Cardiac muscle cell (in vitro differentiated cells and primary cell): ENCODE measurements around the gene HSPBAP1. TPM values are rescaled to one million over a fixed set of nuclear protein-coding genes. Genes with fewer than 3 reads are reported as not detected.

Source experiments
- DNase-seq, 2 donors: peaks; one replicate each; pipeline versions ENCODE4 v3.0.0 to v3.0.0-alpha.2; 2010 to 2017; ENCODE audit warnings: low read depth in 1 of 2, low spot score in 1 of 2
- H3K27ac ChIP-seq: fragments of 200-600 bp; sonication (generic); 2 replicates; pipeline ENCODE4 v1.5.1; 2016
- H3K27me3 ChIP-seq: fragments of 200-600 bp; sonication (generic); 2 replicates; pipeline ENCODE4 v1.6.0; 2016; ENCODE audit warnings: control low read depth
- H3K36me3 ChIP-seq: fragments of 200-600 bp; sonication (generic); 2 replicates; pipeline ENCODE4 v1.5.1; 2016; ENCODE audit warnings: control low read depth
- H3K4me1 ChIP-seq: fragments of 200-600 bp; sonication (generic); 2 replicates; pipeline ENCODE4 v1.8.1; 2017; ENCODE audit warnings: low read depth, mild to moderate bottlenecking, mixed run types
- H3K4me3 ChIP-seq: fragments of 200-600 bp; sonication (generic); 2 replicates; pipeline ENCODE4 v1.5.1; 2016; ENCODE audit warnings: mild to moderate bottlenecking
- H3K9me3 ChIP-seq: fragments of 200-600 bp; sonication (generic); 2 replicates; pipeline ENCODE4 v1.5.1; 2017; ENCODE audit warnings: low read depth, mild to moderate bottlenecking, control low read depth
- polyA plus RNA-seq: library from polyadenylated mRNA; unstranded; fragments of >200 nt; fragmentation: Nextera tagmentation; extraction: Ambion mirVana; gene quantifications from 2 replicates; pipeline ENCODE4 v1.2.1, GENCODE V29; 2016
- total RNA-seq: library from RNA; depleted of rRNA; stranded (reverse); fragments of >200 nt; gene quantifications from 2 replicates; pipeline ENCODE4 v1.2.3, GENCODE V29; 2016
- TF ChIP-seq, protein P1 (sequence below): IDR thresholded peaks from 2 replicates; pipeline ENCODE4 v1.5.1; 2012; ENCODE audit warnings: low read depth, mild to moderate bottlenecking, low read length

Gene HSPBAP1
- total and polyA plus RNA-seq, 2 experiments from 2014 or later, result 2.9 to 7.2 TPM

DNA sequence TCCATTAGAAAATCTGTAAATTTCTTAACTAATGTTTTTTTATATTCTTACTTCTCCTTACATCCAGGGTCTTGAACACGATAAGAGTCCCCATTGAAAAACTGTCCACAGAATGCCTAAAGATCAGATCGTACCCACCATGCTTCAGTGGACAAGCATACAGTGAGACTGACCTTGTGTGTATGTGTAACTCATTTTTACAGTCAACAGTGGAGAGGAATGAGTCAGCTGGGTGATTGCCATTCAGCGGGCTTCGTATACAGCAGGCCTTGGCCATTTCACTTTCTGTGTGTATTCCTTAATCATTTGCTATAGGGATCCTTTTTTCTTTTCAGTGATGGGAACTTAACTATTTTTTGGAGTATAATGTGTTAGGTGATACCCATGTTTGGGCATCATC is 102.4 kb downstream of the HSPBAP1 start:
- H3K4me3 ChIP-seq, result no peak overlapping the region
- H3K27me3 ChIP-seq, result no peaks in the 10 kb centered on the region
- H3K36me3 ChIP-seq, result no peaks in the 10 kb centered on the region
- no peak overlapping the region for H3K27ac ChIP-seq
- peak in 1 of 2 donors; percentile 54 for DNase-seq
- TF ChIP-seq, protein P1, sequence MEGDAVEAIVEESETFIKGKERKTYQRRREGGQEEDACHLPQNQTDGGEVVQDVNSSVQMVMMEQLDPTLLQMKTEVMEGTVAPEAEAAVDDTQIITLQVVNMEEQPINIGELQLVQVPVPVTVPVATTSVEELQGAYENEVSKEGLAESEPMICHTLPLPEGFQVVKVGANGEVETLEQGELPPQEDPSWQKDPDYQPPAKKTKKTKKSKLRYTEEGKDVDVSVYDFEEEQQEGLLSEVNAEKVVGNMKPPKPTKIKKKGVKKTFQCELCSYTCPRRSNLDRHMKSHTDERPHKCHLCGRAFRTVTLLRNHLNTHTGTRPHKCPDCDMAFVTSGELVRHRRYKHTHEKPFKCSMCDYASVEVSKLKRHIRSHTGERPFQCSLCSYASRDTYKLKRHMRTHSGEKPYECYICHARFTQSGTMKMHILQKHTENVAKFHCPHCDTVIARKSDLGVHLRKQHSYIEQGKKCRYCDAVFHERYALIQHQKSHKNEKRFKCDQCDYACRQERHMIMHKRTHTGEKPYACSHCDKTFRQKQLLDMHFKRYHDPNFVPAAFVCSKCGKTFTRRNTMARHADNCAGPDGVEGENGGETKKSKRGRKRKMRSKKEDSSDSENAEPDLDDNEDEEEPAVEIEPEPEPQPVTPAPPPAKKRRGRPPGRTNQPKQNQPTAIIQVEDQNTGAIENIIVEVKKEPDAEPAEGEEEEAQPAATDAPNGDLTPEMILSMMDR, result no peak
- H3K9me3 ChIP-seq, result no peaks in the 10 kb centered on the region
- no peaks in the 10 kb centered on the region for H3K4me1 ChIP-seq

DNA sequence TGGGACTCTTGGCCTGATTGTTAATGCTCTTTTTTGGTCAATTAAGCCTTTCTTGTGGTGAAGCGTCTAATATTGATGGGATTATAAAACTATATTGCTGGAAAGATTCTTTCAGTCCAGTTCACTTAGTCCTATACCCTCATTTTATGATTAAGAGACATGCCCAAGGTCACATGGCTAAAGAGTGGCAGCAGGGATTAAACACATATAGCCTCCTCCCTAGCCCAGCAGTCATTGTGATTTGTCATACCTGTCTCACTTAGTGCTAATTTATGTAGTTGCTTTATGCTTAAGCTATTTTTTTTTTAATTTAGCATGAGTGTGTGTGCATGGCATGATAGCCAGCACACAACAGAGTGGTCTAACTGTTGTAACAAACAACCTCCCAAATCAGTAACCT is 103.5 kb downstream of the HSPBAP1 start:
- no peak overlapping the region for H3K4me3 ChIP-seq
- TF ChIP-seq, protein P1, result no peak
- no peaks in the 10 kb centered on the region for H3K27me3 ChIP-seq
- no peak overlapping the region for H3K27ac ChIP-seq
- no peak for DNase-seq
- H3K36me3 ChIP-seq, result no peaks in the 10 kb centered on the region
- no peaks in the 10 kb centered on the region for H3K9me3 ChIP-seq
- H3K4me1 ChIP-seq, result no peaks in the 10 kb centered on the region

Other genes starting within 250 kb of the HSPBAP1 start
- 0.25 and 0.42 TPM in 2 replicates for gene PARP9, start 229.5 kb downstream of the HSPBAP1 start, total RNA-seq
- gene PARP9, start 229.5 kb downstream of the HSPBAP1 start, polyA plus RNA-seq, result 0.56 and 0.60 TPM in 2 replicates
- gene DTX3L, start 229.5 kb downstream of the HSPBAP1 start, total RNA-seq, result 0.14 and 0.33 TPM in 2 replicates
- gene DTX3L, start 229.5 kb downstream of the HSPBAP1 start, polyA plus RNA-seq, result 0.04 and 0.22 TPM in 2 replicates
- not detected in 2 replicates for gene PARP15, start 216.2 kb downstream of the HSPBAP1 start, total RNA-seq
- 0.05 TPM in 1 of 2 replicates, not detected in the other for gene PARP15, start 216.2 kb downstream of the HSPBAP1 start, polyA plus RNA-seq
- gene PARP14, start 113.0 kb downstream of the HSPBAP1 start, total RNA-seq, result 1.0 and 4.0 TPM in 2 replicates
- 0.42 and 1.0 TPM in 2 replicates for gene PARP14, start 113.0 kb downstream of the HSPBAP1 start, polyA plus RNA-seq
- 15.9 and 20.8 TPM in 2 replicates for gene SLC49A4, start 1.2 kb upstream of the HSPBAP1 start, total RNA-seq
- 10.1 and 16.4 TPM in 2 replicates for gene SLC49A4, start 1.2 kb upstream of the HSPBAP1 start, polyA plus RNA-seq
- gene SEMA5B, start 233.9 kb upstream of the HSPBAP1 start, total RNA-seq, result 2.3 and 3.5 TPM in 2 replicates
- gene SEMA5B, start 233.9 kb upstream of the HSPBAP1 start, polyA plus RNA-seq, result 3.0 and 4.4 TPM in 2 replicates